ENCODE data around the gene NFATC3.
A peak's percentile ranks its signal among the peaks of the same experiment; 100 is the strongest.

Gene NFATC3

GRCh38 chr16:68074850-68075555 is 10.2 kb upstream of the NFATC3 start:
- peak; percentile 96 for DNase-seq (ENCODE audit: low read depth)
- TF ChIP-seq MYC (IDR thresholded peaks at IDR 0.05; ENCODE audit: low read depth, low read length) (peak; percentile 95), MAX (IDR thresholded peaks at IDR 0.05; ENCODE audit: low read depth, low read length) (peak; percentile 96), POLR2A (IDR thresholded peaks at IDR 0.05; ENCODE audit: extremely low read depth, insufficient read length) (no peak)
- H3K4me3 ChIP-seq (ENCODE audit: low read depth, low read length) = no peak overlapping the region

GRCh38 chr16:68075980-68076379 is 9.2 kb upstream of the NFATC3 start:
- no peak overlapping the region for H3K4me3 ChIP-seq (ENCODE audit: low read depth, low read length)
- TF ChIP-seq MYC (IDR thresholded peaks at IDR 0.05; ENCODE audit: low read depth, low read length) (no peak), POLR2A (IDR thresholded peaks at IDR 0.05; ENCODE audit: extremely low read depth, insufficient read length) (no peak), CTCF (IDR thresholded peaks at IDR 0.05; ENCODE audit: low read depth, low read length) (no peak), MAX (IDR thresholded peaks at IDR 0.05; ENCODE audit: low read depth, low read length) (no peak)
- no peak for DNase-seq (ENCODE audit: low read depth)

GRCh38 chr16:68076560-68076959 is 8.6 kb upstream of the NFATC3 start:
- TF ChIP-seq POLR2A (IDR thresholded peaks at IDR 0.05; ENCODE audit: extremely low read depth, insufficient read length) = no peak
- TF ChIP-seq MYC (IDR thresholded peaks at IDR 0.05; ENCODE audit: low read depth, low read length) = no peak
- TF ChIP-seq CTCF (IDR thresholded peaks at IDR 0.05; ENCODE audit: low read depth, low read length) = no peak
- TF ChIP-seq MAX (IDR thresholded peaks at IDR 0.05; ENCODE audit: low read depth, low read length) = no peak
- DNase-seq (ENCODE audit: low read depth) = no peak
- H3K4me3 ChIP-seq (ENCODE audit: low read depth, low read length) = no peak overlapping the region

- TF ChIP-seq MAX (IDR thresholded peaks at IDR 0.05; ENCODE audit: low read depth, low read length) = no peak
- TF ChIP-seq POLR2A (IDR thresholded peaks at IDR 0.05; ENCODE audit: extremely low read depth, insufficient read length) = no peak
- TF ChIP-seq MYC (IDR thresholded peaks at IDR 0.05; ENCODE audit: low read depth, low read length) = no peak
- TF ChIP-seq CTCF (IDR thresholded peaks at IDR 0.05; ENCODE audit: low read depth, low read length) = no peak
- no peak overlapping the region for H3K4me3 ChIP-seq (ENCODE audit: low read depth, low read length)
- peak; percentile 40 for DNase-seq (ENCODE audit: low read depth)
Measured at GRCh38 chr16:68077866-68078700, 7.1 kb upstream of the NFATC3 start.

- DNase-seq (ENCODE audit: low read depth) = peak; percentile 83
- TF ChIP-seq MAX (IDR thresholded peaks at IDR 0.05; ENCODE audit: low read depth, low read length) = no peak
- no peak for TF ChIP-seq POLR2A (IDR thresholded peaks at IDR 0.05; ENCODE audit: extremely low read depth, insufficient read length)
- no peak for TF ChIP-seq MYC (IDR thresholded peaks at IDR 0.05; ENCODE audit: low read depth, low read length)
- TF ChIP-seq CTCF (IDR thresholded peaks at IDR 0.05; ENCODE audit: low read depth, low read length) = no peak
- peak overlapping the region; percentile 9 for H3K4me3 ChIP-seq (ENCODE audit: low read depth, low read length)
Measured at GRCh38 chr16:68078701-68079375, 6.3 kb upstream of the NFATC3 start.
